ENCODE measurements around the gene MAGEA2.
"Not testable (repeated sequence)": the region's sequence is repeated elsewhere in the genome, so short reads cannot be mapped to it uniquely, and the experiment has no call there.

Gene MAGEA2

DNA sequence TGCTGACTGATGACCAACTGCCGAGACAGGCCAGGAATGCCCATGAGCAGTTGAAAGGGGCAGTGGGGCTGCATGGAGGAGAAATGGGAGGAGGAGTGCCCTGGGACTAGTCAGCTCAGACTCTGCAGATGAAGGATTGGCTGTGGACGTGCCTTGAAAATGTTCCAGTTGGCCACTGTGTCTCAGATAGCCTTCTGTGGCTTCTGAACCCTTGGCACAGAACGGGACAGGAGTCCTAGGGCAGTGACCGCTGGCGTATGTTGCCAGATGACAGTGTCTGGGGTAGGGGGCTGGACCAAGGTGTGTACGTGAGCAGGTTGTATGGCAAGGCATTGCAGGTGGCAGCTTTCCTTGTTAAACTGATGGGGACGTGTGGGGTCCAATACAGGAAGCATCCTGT lies 47.1 kb downstream of the MAGEA2 start:
- not testable (repeated sequence) for DNase-seq (ENCODE audit: low read depth)

DNA sequence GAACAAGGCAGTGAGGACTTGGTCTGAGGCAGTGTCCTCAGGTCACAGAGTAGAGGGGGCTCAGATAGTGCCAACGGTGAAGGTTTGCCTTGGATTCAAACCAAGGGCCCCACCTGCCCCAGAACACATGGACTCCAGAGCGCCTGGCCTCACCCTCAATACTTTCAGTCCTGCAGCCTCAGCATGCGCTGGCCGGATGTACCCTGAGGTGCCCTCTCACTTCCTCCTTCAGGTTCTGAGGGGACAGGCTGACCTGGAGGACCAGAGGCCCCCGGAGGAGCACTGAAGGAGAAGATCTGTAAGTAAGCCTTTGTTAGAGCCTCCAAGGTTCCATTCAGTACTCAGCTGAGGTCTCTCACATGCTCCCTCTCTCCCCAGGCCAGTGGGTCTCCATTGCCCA lies 53.3 kb downstream of the MAGEA2 start:
- not testable (repeated sequence) for DNase-seq (ENCODE audit: low read depth)
